ENCODE data around the gene IFNG-AS1.

The IFNG-AS1 gene

GRCh38 chr12:67994046-67994445 is 4.8 kb downstream of the IFNG-AS1 start:
- DNase-seq (ENCODE audit: low read depth in 2 of 2), result no peak

- DNase-seq (ENCODE audit: low read depth in 2 of 2), result no peak
Measured at GRCh38 chr12:67996347-67996746, 7.1 kb downstream of the IFNG-AS1 start.

- DNase-seq (ENCODE audit: low read depth in 2 of 2), result no peak
Measured at GRCh38 chr12:67998379-67998778, 9.1 kb downstream of the IFNG-AS1 start.

- DNase-seq (ENCODE audit: low read depth in 2 of 2), result no peak
Measured at GRCh38 chr12:67999244-67999643, 10.0 kb downstream of the IFNG-AS1 start.

GRCh38 chr12:68001486-68002466 is 12.5 kb downstream of the IFNG-AS1 start:
- no peak for DNase-seq (ENCODE audit: low read depth in 2 of 2)

GRCh38 chr12:68003777-68004176 is 14.5 kb downstream of the IFNG-AS1 start:
- no peak for DNase-seq (ENCODE audit: low read depth in 2 of 2)

- no peak for DNase-seq (ENCODE audit: low read depth in 2 of 2)
Measured at GRCh38 chr12:68007033-68007432, 17.8 kb downstream of the IFNG-AS1 start.

- DNase-seq (ENCODE audit: low read depth in 2 of 2), result peak; percentile 56 to 64
Measured at GRCh38 chr12:68007466-68007865, 18.2 kb downstream of the IFNG-AS1 start.

- no peak for DNase-seq (ENCODE audit: low read depth in 2 of 2)
Measured at GRCh38 chr12:68011206-68011881, 22.1 kb downstream of the IFNG-AS1 start.

- DNase-seq (ENCODE audit: low read depth in 2 of 2), result peak; percentile 28 to 39
Measured at GRCh38 chr12:68011882-68012207, 22.6 kb downstream of the IFNG-AS1 start.

GRCh38 chr12:68012712-68013111 is 23.5 kb downstream of the IFNG-AS1 start:
- no peak for DNase-seq (ENCODE audit: low read depth in 2 of 2)

GRCh38 chr12:68013181-68013580 is 23.9 kb downstream of the IFNG-AS1 start:
- no peak for DNase-seq (ENCODE audit: low read depth in 2 of 2)

GRCh38 chr12:68016136-68016535 is 26.9 kb downstream of the IFNG-AS1 start:
- no peak for DNase-seq (ENCODE audit: low read depth in 2 of 2)

- no peak for DNase-seq (ENCODE audit: low read depth in 2 of 2)
Measured at GRCh38 chr12:68018315-68018714, 29.1 kb downstream of the IFNG-AS1 start.

- no peak for DNase-seq (ENCODE audit: low read depth in 2 of 2)
Measured at GRCh38 chr12:68020049-68020448, 30.8 kb downstream of the IFNG-AS1 start.

- DNase-seq (ENCODE audit: low read depth in 2 of 2), result no peak
Measured at GRCh38 chr12:68020699-68021098, 31.5 kb downstream of the IFNG-AS1 start.

- DNase-seq (ENCODE audit: low read depth in 2 of 2), result no peak
Measured at GRCh38 chr12:68028647-68029046, 39.4 kb downstream of the IFNG-AS1 start.

- DNase-seq (ENCODE audit: low read depth in 2 of 2), result no peak
Measured at GRCh38 chr12:68030248-68030647, 41.0 kb downstream of the IFNG-AS1 start.

- DNase-seq (ENCODE audit: low read depth in 2 of 2), result no peak
Measured at GRCh38 chr12:68031174-68031573, 41.9 kb downstream of the IFNG-AS1 start.

- DNase-seq (ENCODE audit: low read depth in 2 of 2), result no peak
Measured at GRCh38 chr12:68031881-68032739, 42.9 kb downstream of the IFNG-AS1 start.

- DNase-seq (ENCODE audit: low read depth in 2 of 2), result no peak
Measured at GRCh38 chr12:68034567-68034966, 45.3 kb downstream of the IFNG-AS1 start.

GRCh38 chr12:68036642-68037041 is 47.4 kb downstream of the IFNG-AS1 start:
- no peak for DNase-seq (ENCODE audit: low read depth in 2 of 2)

All from fibroblast of skin of left quadriceps (primary cell).